Liver (tissue), 9 donors: Measurements from ENCODE around the gene MKNK1. TPM values are rescaled to one million over a fixed set of nuclear protein-coding genes. Genes with fewer than 3 reads are reported as not detected.

Experiments
- DNase-seq: peaks from one replicate; pipeline ENCODE4 v3.0.0-alpha.2; 2017; ENCODE audit warnings: low spot score
- H3K27ac ChIP-seq, 2 donors: one replicate each; pipeline ENCODE4 v1.7.0; 2013; ENCODE audit warnings: inconsistent platforms in 2 of 2, low read length in 2 of 2, control low read depth in 1 of 2, low read depth in 1 of 2, mild to moderate bottlenecking in 1 of 2
- H3K27me3 ChIP-seq, 4 donors: one replicate each; pipeline versions ENCODE4 v1.6.1 to v1.7.0; 2013; ENCODE audit warnings: low read length in 3 of 4, inconsistent platforms in 1 of 4, mild to moderate bottlenecking in 1 of 4, moderate library complexity in 1 of 4; ENCODE audit not compliant: control insufficient read depth in 4 of 4, insufficient read depth in 4 of 4
- H3K36me3 ChIP-seq, 4 donors: one replicate each; pipeline versions ENCODE4 v1.6.1 to v1.7.0; 2013; ENCODE audit warnings: low read length in 3 of 4, mild to moderate bottlenecking in 3 of 4, low read depth in 1 of 4, moderate library complexity in 1 of 4; ENCODE audit not compliant: control insufficient read depth in 4 of 4, insufficient read depth in 3 of 4
- H3K4me1 ChIP-seq, 4 donors: one replicate each; pipeline versions ENCODE4 v1.6.1 to v1.7.0; 2013; ENCODE audit warnings: low read length in 3 of 4, mild to moderate bottlenecking in 3 of 4, moderate library complexity in 1 of 4; ENCODE audit not compliant: control insufficient read depth in 4 of 4, insufficient read depth in 4 of 4
- H3K4me3 ChIP-seq, 3 donors: one replicate each; pipeline versions ENCODE4 v1.6.1 to v1.7.0; 2013; ENCODE audit warnings: low read length in 3 of 3, control low read depth in 1 of 3, low read depth in 1 of 3, mild to moderate bottlenecking in 1 of 3
- H3K9ac ChIP-seq, 2 donors: one replicate each; pipeline ENCODE4 v1.7.0; 2013; ENCODE audit warnings: low read length in 2 of 2, mild to moderate bottlenecking in 2 of 2, moderate library complexity in 2 of 2, control low read depth in 1 of 2, low read depth in 1 of 2
- H3K9me3 ChIP-seq, 4 donors: one replicate each; pipeline versions ENCODE4 v1.6.1 to v1.7.0; 2013; ENCODE audit warnings: low read length in 3 of 4; ENCODE audit not compliant: control insufficient read depth in 4 of 4
- EGR1 ChIP-seq, 2 donors: IDR thresholded peaks; 2 replicates each; pipeline ENCODE4 v1.6.1; 2016 to 2018; ENCODE audit warnings: antibody characterized with exemption in 2 of 2, low read depth in 2 of 2
- FOXA1 ChIP-seq: IDR thresholded peaks from 2 replicates; pipeline ENCODE4 v1.6.1; 2016; ENCODE audit warnings: antibody characterized with exemption
- FOXA2 ChIP-seq: IDR thresholded peaks from 2 replicates; pipeline ENCODE4 v1.6.1; 2016; ENCODE audit warnings: antibody characterized with exemption
- GABPA ChIP-seq, 2 donors: IDR thresholded peaks in 1 of 2; conservative IDR thresholded peaks in 1 of 2; 2 replicates each; pipeline ENCODE4 v1.6.1; 2016; ENCODE audit warnings: antibody characterized with exemption in 2 of 2, mild to moderate bottlenecking in 1 of 2, moderate library complexity in 1 of 2
- HNF4A ChIP-seq, 2 donors: conservative IDR thresholded peaks; 2 replicates each; pipeline ENCODE4 v1.6.1; 2016; ENCODE audit warnings: antibody characterized with exemption in 2 of 2, mild to moderate bottlenecking in 2 of 2
- HNF4G ChIP-seq: IDR thresholded peaks from 2 replicates; pipeline ENCODE4 v1.6.1; 2016; ENCODE audit warnings: antibody characterized with exemption
- JUND ChIP-seq, 2 donors: IDR thresholded peaks; 2 replicates each; pipeline ENCODE4 v1.6.1; 2016; ENCODE audit warnings: antibody characterized with exemption in 2 of 2
- NR2F2 ChIP-seq: IDR thresholded peaks from 2 replicates; pipeline ENCODE4 v1.6.1; 2016; ENCODE audit warnings: antibody characterized with exemption
- RAD21 ChIP-seq, 2 donors: IDR thresholded peaks; 2 replicates each; pipeline ENCODE4 v1.6.1; 2016; ENCODE audit warnings: antibody characterized with exemption in 2 of 2, mild to moderate bottlenecking in 2 of 2
- RXRA ChIP-seq, 2 donors: IDR thresholded peaks; 2 replicates each; pipeline ENCODE4 v1.6.1; 2017 to 2018; ENCODE audit warnings: antibody characterized with exemption in 2 of 2, mild to moderate bottlenecking in 1 of 2
- SP1 ChIP-seq: IDR thresholded peaks from 2 replicates; pipeline ENCODE4 v1.6.1; 2018; ENCODE audit warnings: antibody characterized with exemption, mild to moderate bottlenecking
- TAF1 ChIP-seq: conservative IDR thresholded peaks from 2 replicates; pipeline ENCODE4 v1.6.1; 2016; ENCODE audit warnings: antibody characterized with exemption, mild to moderate bottlenecking
- YY1 ChIP-seq: IDR thresholded peaks from 2 replicates; pipeline ENCODE4 v1.6.1; 2016; ENCODE audit warnings: antibody characterized with exemption, mild to moderate bottlenecking
- WGBS: extraction: QIAGEN DNeasy Blood & Tissue Kit; methylation state at CpG from one replicate; pipeline ENCODE4 v1.1.7; 2013; 5-methylcytosine and 5-hydroxymethylcytosine counted together
- polyA plus RNA-seq, 2 donors: library from polyadenylated mRNA; stranded (reverse) in 1 of 2; unstranded in 1 of 2; fragments of 200-250 nt in 1 of 2; fragments of >200 nt in 1 of 2; fragmentation: Nextera tagmentation in 1 of 2; extraction: Ambion mirVana in 1 of 2; gene quantifications; one replicate each; pipeline versions ENCODE4 v1.2.1 to v1.2.3, GENCODE V29; 2013 to 2015
- total RNA-seq, 2 donors: library from RNA; depleted of rRNA; stranded (reverse); fragments of >200 nt; gene quantifications; one replicate each; pipeline ENCODE4 v1.2.3, GENCODE V29; 2014
- TF ChIP-seq, protein P1 (sequence below): IDR thresholded peaks from 2 replicates; pipeline ENCODE4 v1.6.1; 2016; ENCODE audit warnings: antibody characterized with exemption
- TF ChIP-seq, protein P2 (sequence below): fragments of 150-350 bp; IDR thresholded peaks from 2 replicates; pipeline ENCODE4 v1.5.1; 2017; ENCODE audit warnings: improper control_type of control experiment, low read depth, low read length; ENCODE audit not compliant: missing input control
- TF ChIP-seq, protein P3 (sequence below): IDR thresholded peaks from 2 replicates; pipeline ENCODE4 v1.6.1; 2016; ENCODE audit warnings: antibody characterized with exemption
- TF ChIP-seq, protein P4 (sequence below): IDR thresholded peaks from 2 replicates; pipeline ENCODE4 v1.6.1; 2016; ENCODE audit warnings: antibody characterized with exemption
- TF ChIP-seq, protein P5 (sequence below): IDR thresholded peaks from 2 replicates; pipeline ENCODE4 v1.6.1; 2016; ENCODE audit warnings: antibody characterized with exemption, mild to moderate bottlenecking
- donor health status: healthy.
- donor health status: healthy.
- donor health status: healthy.
- donor health status: healthy.
- donor health status: healthy.

The MKNK1 gene
- total and polyA plus RNA-seq, 4 donors: 10.2 to 30.8 (median 18.3) TPM

DNA sequence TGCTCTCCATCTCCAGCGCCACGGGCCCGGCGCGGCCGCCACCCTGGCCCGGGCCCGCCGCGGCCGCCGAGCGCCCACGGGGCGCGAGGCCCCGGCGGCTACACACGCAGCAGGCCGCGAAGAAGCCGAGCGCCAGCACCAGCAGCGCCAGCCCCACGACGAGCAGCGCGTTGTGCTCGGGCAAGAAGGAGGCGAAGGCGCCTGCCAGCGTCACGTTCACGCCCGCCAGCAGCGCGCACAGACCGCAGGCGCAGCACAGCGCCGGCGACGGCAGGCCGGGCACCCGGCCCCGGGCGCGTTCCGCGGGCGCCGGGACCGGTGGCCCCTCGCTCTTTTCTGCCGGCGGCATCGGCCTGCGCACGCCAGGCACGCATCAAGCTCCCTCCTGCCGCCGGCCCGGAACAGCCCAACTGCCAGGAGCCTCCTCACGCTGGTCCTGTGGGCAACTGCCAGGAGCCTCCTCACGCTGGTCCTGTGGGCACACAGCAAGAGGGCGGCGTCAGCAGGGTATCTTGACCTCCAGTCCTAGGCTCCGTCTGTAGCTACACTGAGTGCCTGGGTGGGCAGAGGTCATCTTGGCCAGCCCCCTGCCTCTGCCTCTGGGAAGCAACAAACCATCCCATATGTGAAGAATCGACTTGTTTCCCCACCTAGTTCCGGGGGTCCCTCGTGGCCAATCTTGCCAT is 70.7 kb downstream of the MKNK1 start:
- DNase-seq: no peak
- H3K27ac ChIP-seq: no peak overlapping the region

More for the DNA sequence above, 70.7 kb downstream of the MKNK1 start:
- Histone ChIP-seq H3K9ac (no peak overlapping the region), H3K36me3 (no peaks in the 10 kb centered on the region), H3K27me3 (peaks cover 0 to 8% (median under 1%) of the 10 kb centered on the region in 4 donors), H3K4me1 (peaks cover 3 to 8% (median 5%) of the 10 kb centered on the region in 4 donors), H3K4me3 (peak overlapping the region in 1 of 3 donors; percentile 46), H3K9me3 (no peaks in the 10 kb centered on the region)
- WGBS: 5% methylated on average over 71 of the region's 71 CpGs
- TF ChIP-seq, protein P1, sequence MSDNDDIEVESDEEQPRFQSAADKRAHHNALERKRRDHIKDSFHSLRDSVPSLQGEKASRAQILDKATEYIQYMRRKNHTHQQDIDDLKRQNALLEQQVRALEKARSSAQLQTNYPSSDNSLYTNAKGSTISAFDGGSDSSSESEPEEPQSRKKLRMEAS: no peak
- TF ChIP-seq, protein P2, sequence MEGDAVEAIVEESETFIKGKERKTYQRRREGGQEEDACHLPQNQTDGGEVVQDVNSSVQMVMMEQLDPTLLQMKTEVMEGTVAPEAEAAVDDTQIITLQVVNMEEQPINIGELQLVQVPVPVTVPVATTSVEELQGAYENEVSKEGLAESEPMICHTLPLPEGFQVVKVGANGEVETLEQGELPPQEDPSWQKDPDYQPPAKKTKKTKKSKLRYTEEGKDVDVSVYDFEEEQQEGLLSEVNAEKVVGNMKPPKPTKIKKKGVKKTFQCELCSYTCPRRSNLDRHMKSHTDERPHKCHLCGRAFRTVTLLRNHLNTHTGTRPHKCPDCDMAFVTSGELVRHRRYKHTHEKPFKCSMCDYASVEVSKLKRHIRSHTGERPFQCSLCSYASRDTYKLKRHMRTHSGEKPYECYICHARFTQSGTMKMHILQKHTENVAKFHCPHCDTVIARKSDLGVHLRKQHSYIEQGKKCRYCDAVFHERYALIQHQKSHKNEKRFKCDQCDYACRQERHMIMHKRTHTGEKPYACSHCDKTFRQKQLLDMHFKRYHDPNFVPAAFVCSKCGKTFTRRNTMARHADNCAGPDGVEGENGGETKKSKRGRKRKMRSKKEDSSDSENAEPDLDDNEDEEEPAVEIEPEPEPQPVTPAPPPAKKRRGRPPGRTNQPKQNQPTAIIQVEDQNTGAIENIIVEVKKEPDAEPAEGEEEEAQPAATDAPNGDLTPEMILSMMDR: no peak
- TF ChIP-seq EGR1 (IDR thresholded peaks at IDR 0.05; ENCODE audit: low read depth in 2 of 2) (no peak), JUND (IDR thresholded peaks at IDR 0.05) (no peak), HNF4A (conservative IDR thresholded peaks at IDR 0.05) (no peak), YY1 (no peak), TAF1 (no peak), NR2F2 (no peak), GABPA (IDR thresholded peaks at IDR 0.05 in 1 of 2, conservative IDR thresholded peaks at IDR 0.05 in 1 of 2) (no peak), FOXA2 (no peak), SP1 (no peak), HNF4G (no peak), RXRA (IDR thresholded peaks at IDR 0.05) (no peak), FOXA1 (no peak), RAD21 (IDR thresholded peaks at IDR 0.05) (no peak)
- TF ChIP-seq, protein P3, sequence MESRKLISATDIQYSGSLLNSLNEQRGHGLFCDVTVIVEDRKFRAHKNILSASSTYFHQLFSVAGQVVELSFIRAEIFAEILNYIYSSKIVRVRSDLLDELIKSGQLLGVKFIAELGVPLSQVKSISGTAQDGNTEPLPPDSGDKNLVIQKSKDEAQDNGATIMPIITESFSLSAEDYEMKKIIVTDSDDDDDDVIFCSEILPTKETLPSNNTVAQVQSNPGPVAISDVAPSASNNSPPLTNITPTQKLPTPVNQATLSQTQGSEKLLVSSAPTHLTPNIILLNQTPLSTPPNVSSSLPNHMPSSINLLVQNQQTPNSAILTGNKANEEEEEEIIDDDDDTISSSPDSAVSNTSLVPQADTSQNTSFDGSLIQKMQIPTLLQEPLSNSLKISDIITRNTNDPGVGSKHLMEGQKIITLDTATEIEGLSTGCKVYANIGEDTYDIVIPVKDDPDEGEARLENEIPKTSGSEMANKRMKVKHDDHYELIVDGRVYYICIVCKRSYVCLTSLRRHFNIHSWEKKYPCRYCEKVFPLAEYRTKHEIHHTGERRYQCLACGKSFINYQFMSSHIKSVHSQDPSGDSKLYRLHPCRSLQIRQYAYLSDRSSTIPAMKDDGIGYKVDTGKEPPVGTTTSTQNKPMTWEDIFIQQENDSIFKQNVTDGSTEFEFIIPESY: no peak
- TF ChIP-seq, protein P4, sequence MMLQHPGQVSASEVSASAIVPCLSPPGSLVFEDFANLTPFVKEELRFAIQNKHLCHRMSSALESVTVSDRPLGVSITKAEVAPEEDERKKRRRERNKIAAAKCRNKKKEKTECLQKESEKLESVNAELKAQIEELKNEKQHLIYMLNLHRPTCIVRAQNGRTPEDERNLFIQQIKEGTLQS: no peak
- TF ChIP-seq, protein P5, sequence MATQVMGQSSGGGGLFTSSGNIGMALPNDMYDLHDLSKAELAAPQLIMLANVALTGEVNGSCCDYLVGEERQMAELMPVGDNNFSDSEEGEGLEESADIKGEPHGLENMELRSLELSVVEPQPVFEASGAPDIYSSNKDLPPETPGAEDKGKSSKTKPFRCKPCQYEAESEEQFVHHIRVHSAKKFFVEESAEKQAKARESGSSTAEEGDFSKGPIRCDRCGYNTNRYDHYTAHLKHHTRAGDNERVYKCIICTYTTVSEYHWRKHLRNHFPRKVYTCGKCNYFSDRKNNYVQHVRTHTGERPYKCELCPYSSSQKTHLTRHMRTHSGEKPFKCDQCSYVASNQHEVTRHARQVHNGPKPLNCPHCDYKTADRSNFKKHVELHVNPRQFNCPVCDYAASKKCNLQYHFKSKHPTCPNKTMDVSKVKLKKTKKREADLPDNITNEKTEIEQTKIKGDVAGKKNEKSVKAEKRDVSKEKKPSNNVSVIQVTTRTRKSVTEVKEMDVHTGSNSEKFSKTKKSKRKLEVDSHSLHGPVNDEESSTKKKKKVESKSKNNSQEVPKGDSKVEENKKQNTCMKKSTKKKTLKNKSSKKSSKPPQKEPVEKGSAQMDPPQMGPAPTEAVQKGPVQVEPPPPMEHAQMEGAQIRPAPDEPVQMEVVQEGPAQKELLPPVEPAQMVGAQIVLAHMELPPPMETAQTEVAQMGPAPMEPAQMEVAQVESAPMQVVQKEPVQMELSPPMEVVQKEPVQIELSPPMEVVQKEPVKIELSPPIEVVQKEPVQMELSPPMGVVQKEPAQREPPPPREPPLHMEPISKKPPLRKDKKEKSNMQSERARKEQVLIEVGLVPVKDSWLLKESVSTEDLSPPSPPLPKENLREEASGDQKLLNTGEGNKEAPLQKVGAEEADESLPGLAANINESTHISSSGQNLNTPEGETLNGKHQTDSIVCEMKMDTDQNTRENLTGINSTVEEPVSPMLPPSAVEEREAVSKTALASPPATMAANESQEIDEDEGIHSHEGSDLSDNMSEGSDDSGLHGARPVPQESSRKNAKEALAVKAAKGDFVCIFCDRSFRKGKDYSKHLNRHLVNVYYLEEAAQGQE: no peak
